Glomerular visceral epithelial cell (primary cell): Measurements from ENCODE around the gene MT1HL1.

ENCODE experiments used
- DNase-seq: peaks from one replicate; pipeline ENCODE4 v3.0.0-alpha.2; 2016; ENCODE audit errors: extremely low spot score

MT1HL1 gene

GRCh38 chr1:237004116-237004515 lies at the start of gene MT1HL1:
MT1HL1 (minus strand) TSS chr1:237004441; CDS start chr1:237004372, 69 bp downstream.
- DNase-seq: no peak

GRCh38 chr1:237050915-237051314 lies 46.7 kb upstream of the MT1HL1 start:
- no peak for DNase-seq

GRCh38 chr1:237050185-237050584 lies 45.9 kb upstream of the MT1HL1 start:
- DNase-seq: no peak

GRCh38 chr1:237048803-237049202 lies 44.6 kb upstream of the MT1HL1 start:
- DNase-seq: no peak

GRCh38 chr1:237045278-237046016 lies 41.2 kb upstream of the MT1HL1 start:
- no peak for DNase-seq

- no peak for DNase-seq
These were observed 39.8 kb upstream of the MT1HL1 start for GRCh38 chr1:237043846-237044636.

GRCh38 chr1:237042892-237043576 lies 38.8 kb upstream of the MT1HL1 start:
- no peak for DNase-seq

- DNase-seq: no peak
These were observed 38.3 kb upstream of the MT1HL1 start for GRCh38 chr1:237042526-237042891.

- DNase-seq: no peak
These were observed 37.7 kb upstream of the MT1HL1 start, which contains the start of gene RYR2 for GRCh38 chr1:237041795-237042525. RYR2 (plus strand) TSS chr1:237042184; CDS start chr1:237042522, 338 bp downstream.

- DNase-seq: no peak
These were observed 37.2 kb upstream of the MT1HL1 start for GRCh38 chr1:237041461-237041794.

GRCh38 chr1:237040823-237041222 lies 36.6 kb upstream of the MT1HL1 start:
- no peak for DNase-seq

GRCh38 chr1:237038211-237038610 lies 34.0 kb upstream of the MT1HL1 start:
- DNase-seq: no peak

GRCh38 chr1:237035759-237036158 lies 31.5 kb upstream of the MT1HL1 start:
- DNase-seq: no peak

- no peak for DNase-seq
These were observed 29.6 kb upstream of the MT1HL1 start for GRCh38 chr1:237033804-237034203.

- no peak for DNase-seq
These were observed 28.8 kb upstream of the MT1HL1 start for GRCh38 chr1:237033061-237033460.

- DNase-seq: no peak
These were observed 27.8 kb upstream of the MT1HL1 start for GRCh38 chr1:237032029-237032428.

- DNase-seq: no peak
These were observed 27.2 kb upstream of the MT1HL1 start for GRCh38 chr1:237031480-237031879.

- no peak for DNase-seq
These were observed 25.8 kb upstream of the MT1HL1 start for GRCh38 chr1:237029850-237030535.

GRCh38 chr1:237029240-237029639 lies 25.0 kb upstream of the MT1HL1 start:
- DNase-seq: no peak

- DNase-seq: no peak
These were observed 21.3 kb upstream of the MT1HL1 start for GRCh38 chr1:237025358-237026074.

GRCh38 chr1:237018896-237019295 lies 14.7 kb upstream of the MT1HL1 start:
- no peak for DNase-seq
